Small intestine (tissue), 7 donors: ENCODE measurements around the gene ZFPM1. TPM values are rescaled to one million over a fixed set of nuclear protein-coding genes. Genes with fewer than 3 reads are reported as not detected.

Experiments used
- DNase-seq, 2 donors: peaks; one replicate each; pipeline versions ENCODE4 v3.0.0 to v3.0.0-alpha.2; 2013
- FAIRE-seq: peaks from 2 replicates; lab custom pipeline; 2012; peaks lifted over from hg19 to GRCh38; lab: Jason Lieb, UNC
- H3K27ac ChIP-seq, 3 donors: one replicate each; pipeline ENCODE4 v1.5.1; 2013; ENCODE audit warnings: low read length in 2 of 3, mild to moderate bottlenecking in 2 of 3, control low read depth in 1 of 3, inconsistent platforms in 1 of 3, low read depth in 1 of 3, moderate library complexity in 1 of 3
- H3K27me3 ChIP-seq, 3 donors: one replicate each; pipeline ENCODE4 v1.6.1; 2013; ENCODE audit warnings: low read length in 3 of 3, inconsistent platforms in 1 of 3; ENCODE audit not compliant: control insufficient read depth in 3 of 3, insufficient read depth in 3 of 3
- H3K36me3 ChIP-seq, 3 donors: one replicate each; pipeline ENCODE4 v1.6.1; 2013; ENCODE audit warnings: low read length in 3 of 3, inconsistent platforms in 1 of 3, low read depth in 1 of 3, mild to moderate bottlenecking in 1 of 3, moderate library complexity in 1 of 3; ENCODE audit not compliant: control insufficient read depth in 3 of 3, insufficient read depth in 2 of 3
- H3K4me1 ChIP-seq, 3 donors: one replicate each; pipeline ENCODE4 v1.6.1; 2013; ENCODE audit warnings: low read length in 2 of 3, inconsistent platforms in 1 of 3, low read depth in 1 of 3, mild to moderate bottlenecking in 1 of 3, moderate library complexity in 1 of 3; ENCODE audit not compliant: control insufficient read depth in 3 of 3, insufficient read depth in 2 of 3
- H3K4me3 ChIP-seq, 3 donors: one replicate each; pipeline ENCODE4 v1.5.1; 2013; ENCODE audit warnings: low read length in 3 of 3, control low read depth in 1 of 3, inconsistent platforms in 1 of 3, low read depth in 1 of 3, mild to moderate bottlenecking in 1 of 3, moderate library complexity in 1 of 3
- H3K9me3 ChIP-seq, 2 donors: one replicate each; pipeline ENCODE4 v1.6.1; 2013; ENCODE audit warnings: low read depth in 1 of 2, low read length in 1 of 2; ENCODE audit not compliant: control insufficient read depth in 2 of 2, insufficient read depth in 1 of 2
- WGBS, 3 donors: extraction: QIAGEN DNeasy Blood & Tissue Kit; methylation state at CpG; one replicate each; pipeline ENCODE4 v1.1.7; 2013; 5-methylcytosine and 5-hydroxymethylcytosine counted together
- polyA plus RNA-seq, 4 donors: library from polyadenylated mRNA; stranded (reverse) in 3 of 4; unstranded in 1 of 4; fragments of 200-250 nt in 3 of 4; fragments of 120-200 nt in 1 of 4; gene quantifications; one replicate each; pipeline versions ENCODE4 v1.2.1 to v1.2.3, GENCODE V29; 2013
- donor health status: healthy with polysubstance abuse.
- donor health status: control.
- donor health status: control.
- donor health status: Bipolar disorder and iron deficiency.
- donor health status: healthy.

ZFPM1 gene
- polyA plus RNA-seq, 4 donors: 8.1 to 26.6 (median 12.0) TPM

- 39 to 67% (median 53%) methylated on average over 29 to 31 of the region's 31 CpGs for WGBS, 3 donors
- Histone ChIP-seq H3K36me3 (peaks cover 2 to 41% (median 2%) of the 10 kb centered on the region in 3 donors), H3K4me1 (peaks cover 0 to 17% (median 3%) of the 10 kb centered on the region in 3 donors), H3K4me3 (no peak overlapping the region), H3K27ac (no peak overlapping the region), H3K9me3 (peaks cover 0 to 5% of the 10 kb centered on the region in 2 donors), H3K27me3 (peaks cover 0 to 21% (median 14%) of the 10 kb centered on the region in 3 donors)
- DNase-seq (peak in 1 of 2 donors; percentile 10), FAIRE-seq (no peak)
Observed at GRCh38 chr16:88536971-88537751, 84.1 kb downstream of the ZFPM1 start.

GRCh38 chr16:88537859-88538258 lies 84.8 kb downstream of the ZFPM1 start:
- WGBS, 3 donors: 49 to 67% (median 61%) methylated on average over 4 of the region's 4 CpGs
- Histone ChIP-seq H3K27me3 (peaks cover 0 to 21% (median 14%) of the 10 kb centered on the region in 3 donors), H3K9me3 (peaks cover 0 to 12% of the 10 kb centered on the region in 2 donors), H3K4me1 (peaks cover 0 to 17% (median 3%) of the 10 kb centered on the region in 3 donors), H3K27ac (no peak overlapping the region), H3K4me3 (no peak overlapping the region), H3K36me3 (peaks cover 2 to 34% (median 2%) of the 10 kb centered on the region in 3 donors)
- no peak for DNase-seq
- no peak for FAIRE-seq

- Histone ChIP-seq H3K27ac (no peak overlapping the region), H3K4me1 (peaks cover 0 to 17% (median 3%) of the 10 kb centered on the region in 3 donors), H3K9me3 (peaks cover 0 to 17% of the 10 kb centered on the region in 2 donors), H3K27me3 (peaks cover 0 to 21% (median 14%) of the 10 kb centered on the region in 3 donors), H3K36me3 (peaks cover 2 to 31% (median 2%) of the 10 kb centered on the region in 3 donors), H3K4me3 (no peak overlapping the region)
- WGBS, 3 donors: 27 to 46% (median 43%) methylated on average over 23 of the region's 23 CpGs
- no peak for FAIRE-seq
- peak in 1 of 2 donors; percentile 14 for DNase-seq
Observed at GRCh38 chr16:88538366-88539060, 85.4 kb downstream of the ZFPM1 start.

GRCh38 chr16:88539261-88539651 lies 86.2 kb downstream of the ZFPM1 start:
- no peak for FAIRE-seq
- Histone ChIP-seq H3K27me3 (peaks cover 0 to 21% (median 16%) of the 10 kb centered on the region in 3 donors), H3K27ac (no peak overlapping the region), H3K4me1 (peaks cover 0 to 17% (median 3%) of the 10 kb centered on the region in 3 donors), H3K4me3 (no peak overlapping the region), H3K36me3 (peaks cover 2 to 31% (median 2%) of the 10 kb centered on the region in 3 donors), H3K9me3 (peaks cover 0 to 24% of the 10 kb centered on the region in 2 donors)
- peak in 1 of 2 donors; percentile 11 for DNase-seq
- 12 to 52% (median 23%) methylated on average over 11 to 12 of the region's 12 CpGs for WGBS, 3 donors

- Histone ChIP-seq H3K9me3 (peaks cover 0 to 29% of the 10 kb centered on the region in 2 donors), H3K36me3 (peaks cover 2 to 29% (median 2%) of the 10 kb centered on the region in 3 donors), H3K27me3 (peaks cover 0 to 21% (median 16%) of the 10 kb centered on the region in 3 donors), H3K27ac (no peak overlapping the region), H3K4me1 (peaks cover 0 to 17% (median 3%) of the 10 kb centered on the region in 3 donors), H3K4me3 (no peak overlapping the region)
- 11 to 33% (median 18%) methylated on average over 16 to 26 of the region's 26 CpGs for whole genome bisulfite sequencing, 3 donors
- DNase-seq: peak in 1 of 2 donors; percentile 19
- no peak for FAIRE-seq
Observed at GRCh38 chr16:88539652-88540345, 86.7 kb downstream of the ZFPM1 start.

GRCh38 chr16:88540346-88540977 lies 87.4 kb downstream of the ZFPM1 start:
- Histone ChIP-seq H3K9me3 (peaks cover 0 to 29% of the 10 kb centered on the region in 2 donors), H3K4me1 (peaks cover 0 to 17% (median 3%) of the 10 kb centered on the region in 3 donors), H3K27ac (no peak overlapping the region), H3K4me3 (no peak overlapping the region), H3K36me3 (peaks cover 0 to 23% (median 2%) of the 10 kb centered on the region in 3 donors), H3K27me3 (peaks cover 0 to 21% (median 16%) of the 10 kb centered on the region in 3 donors)
- DNase-seq: peak in 1 of 2 donors; percentile 90
- no peak for FAIRE-seq
- 23 to 55% (median 37%) methylated on average over 19 to 20 of the region's 20 CpGs for WGBS, 3 donors

- DNase-seq: no peak
- FAIRE-seq: no peak
- H3K4me1 ChIP-seq: peaks cover 0 to 17% (median 3%) of the 10 kb centered on the region in 3 donors
- WGBS, 3 donors: 66 to 69% (median 66%) methylated on average over 15 of the region's 15 CpGs
- H3K27me3 ChIP-seq: peaks cover 0 to 30% (median 19%) of the 10 kb centered on the region in 3 donors
- H3K4me3 ChIP-seq: no peak overlapping the region
- H3K27ac ChIP-seq: no peak overlapping the region
- H3K36me3 ChIP-seq: peaks cover 0 to 7% (median 0%) of the 10 kb centered on the region in 3 donors
- H3K9me3 ChIP-seq: peaks cover 0 to 29% of the 10 kb centered on the region in 2 donors
Observed at GRCh38 chr16:88541831-88542616, 88.9 kb downstream of the ZFPM1 start.
